NT2/D1 (cell line): Measurements from ENCODE around the gene KCND3.

Experiments used
- SUZ12 ChIP-seq: IDR thresholded peaks from 2 replicates; pipeline ENCODE4 v1.6.1; 2011; ENCODE audit not compliant: insufficient read length, insufficient read depth; ENCODE audit errors: extremely low read depth
- YY1 ChIP-seq: IDR thresholded peaks from 2 replicates; pipeline ENCODE4 v1.6.1; 2011; ENCODE audit not compliant: insufficient read length, insufficient read depth

DNA sequence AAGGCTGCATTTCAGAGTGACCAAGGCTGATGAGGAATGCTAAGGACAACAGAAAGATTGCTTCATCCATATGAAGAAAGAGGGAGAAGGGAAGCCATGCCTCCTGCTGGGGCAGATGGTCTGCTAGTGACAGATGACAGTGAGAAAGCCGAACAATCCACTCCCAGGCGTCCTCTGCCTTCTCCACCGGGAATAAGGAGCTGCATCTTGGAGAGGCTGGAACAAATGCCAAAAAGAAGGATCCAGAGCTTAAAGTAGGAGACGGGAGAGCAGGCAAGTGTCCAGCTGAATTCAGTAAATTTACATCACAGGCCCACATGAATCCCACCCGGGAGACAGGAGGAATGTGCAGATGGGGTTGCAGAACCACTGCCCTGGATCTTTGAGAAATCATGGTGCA, 200.3 kb downstream of the KCND3 start:
- TF ChIP-seq YY1 (no peak), SUZ12 (no peak)
